GM12878 (cell line): Measurements from ENCODE around the gene GLA. TPM values are rescaled to one million over a fixed set of nuclear protein-coding genes. Genes with fewer than 3 reads are reported as not detected.
A peak's percentile ranks its signal among the peaks of the same experiment; 100 is the strongest.

Experiments used
- ATF7 ChIP-seq: fragments of 450-650 bp; IDR thresholded peaks from 2 replicates; pipeline ENCODE4 v1.6.1; 2016; ENCODE audit warnings: low read depth, mild to moderate bottlenecking
- CTCF ChIP-seq, 3 experiments: IDR thresholded peaks in 2 of 3; conservative IDR thresholded peaks in 1 of 3; 2 replicates each; pipeline ENCODE4 v1.5.1; 2011; ENCODE audit warnings: low read depth in 3 of 3, low read length in 3 of 3, mild to moderate bottlenecking in 3 of 3, control low read depth in 2 of 3, moderate library complexity in 2 of 3, inconsistent platforms in 1 of 3, mixed read lengths in 1 of 3; ENCODE audit not compliant: control insufficient read depth in 2 of 3, insufficient read depth in 1 of 3; ENCODE audit errors: extremely low read depth in 1 of 3
- JUNB ChIP-seq: IDR thresholded peaks from 2 replicates; pipeline ENCODE4 v1.6.1; 2016; ENCODE audit warnings: antibody characterized with exemption, mild to moderate bottlenecking
- KLF5 ChIP-seq: fragments of 450-650 bp; IDR thresholded peaks from 2 replicates; pipeline ENCODE4 v1.6.1; 2014; ENCODE audit warnings: mild to moderate bottlenecking; ENCODE audit not compliant: partially characterized antibody
- MYB ChIP-seq: fragments of 150-350 bp; IDR thresholded peaks from 2 replicates; pipeline ENCODE4 v1.6.1; 2014; ENCODE audit warnings: mild to moderate bottlenecking, low read depth, low read length, borderline replicate concordance
- PML ChIP-seq: IDR thresholded peaks from 2 replicates; pipeline ENCODE4 v1.6.1; 2012; ENCODE audit warnings: low read length, inconsistent platforms
- POLR2AphosphoS2 ChIP-seq: IDR thresholded peaks from 2 replicates; pipeline ENCODE4 v1.6.1; 2011; ENCODE audit warnings: low read depth, mild to moderate bottlenecking, low read length, improper control_type of control experiment, moderate library complexity
- PRDM15 ChIP-seq: fragments of 450-650 bp; formaldehyde crosslinking; IDR thresholded peaks from 2 replicates; pipeline ENCODE4 v1.4.0; 2020; ENCODE audit warnings: mild to moderate bottlenecking, moderate library complexity
- RAD21 ChIP-seq: IDR thresholded peaks from 2 replicates; pipeline ENCODE4 v1.6.1; 2011; ENCODE audit warnings: mild to moderate bottlenecking, low read depth, low read length, moderate library complexity; ENCODE audit not compliant: insufficient read depth
- SMC3 ChIP-seq: IDR thresholded peaks from 2 replicates; pipeline ENCODE4 v1.6.1; 2011; ENCODE audit warnings: low read length, improper control_type of control experiment, borderline replicate concordance
- ZBTB33 ChIP-seq: fragments of 450-650 bp; IDR thresholded peaks from 2 replicates; pipeline ENCODE4 v1.6.1; 2017; ENCODE audit warnings: mild to moderate bottlenecking
- ZBTB40 ChIP-seq: fragments of 450-650 bp; IDR thresholded peaks from 2 replicates; pipeline ENCODE4 v1.6.1; 2016; ENCODE audit warnings: mild to moderate bottlenecking, moderate library complexity, borderline replicate concordance
- ZNF207 ChIP-seq: fragments of 450-650 bp; IDR thresholded peaks from 2 replicates; pipeline ENCODE4 v1.6.1; 2014; ENCODE audit warnings: antibody characterized with exemption, mild to moderate bottlenecking, borderline replicate concordance
- ZNF384 ChIP-seq: IDR thresholded peaks from 2 replicates; pipeline ENCODE4 v1.6.1; 2012; ENCODE audit warnings: low read depth, mild to moderate bottlenecking, low read length, improper control_type of control experiment, borderline replicate concordance
- ZNF622 ChIP-seq: fragments of 450-650 bp; IDR thresholded peaks from 2 replicates; pipeline ENCODE4 v1.6.1; 2017; ENCODE audit warnings: mild to moderate bottlenecking, inconsistent platforms
- polyA plus RNA-seq, 11 experiments: library from polyadenylated mRNA; depleted of rRNA in 4 of 11; unstranded in 6 of 11; stranded (reverse) in 5 of 11; fragments of >200 nt; fragmentation: Nextera tagmentation in 4 of 11; fragmentation: Illumina TruSeq in 1 of 11; extraction: Ambion mirVana in 4 of 11; extraction: Trizol in 1 of 11; gene quantifications; 1 replicate in 1 of 11; 2 replicates in 10 of 11; pipeline versions ENCODE4 v1.2.1 to v1.2.3, GENCODE V29; 2011 to 2016; ENCODE audit warnings: inconsistent platforms in 2 of 11, missing spikeins in 2 of 11, low read depth in 1 of 11
- total RNA-seq, 4 experiments: library from RNA; depleted of rRNA in 3 of 4; stranded (reverse); fragments of >200 nt in 3 of 4; fragmentation: Illumina TruSeq in 1 of 4; extraction: Trizol in 1 of 4; gene quantifications; 2 replicates each; pipeline versions ENCODE4 v1.2.1 to v1.2.3, GENCODE V29; 2013 to 2021

The GLA gene
- total and polyA plus RNA-seq, 10 of the 15 experiments (the other 5 are each of a cell fraction or from before 2014, with no cell fraction given), result 23.8 to 66.4 (median 29.1) TPM

GRCh38 chrX:101415180-101416145, 7.7 kb upstream of the GLA start (continued):
- TF ChIP-seq ZBTB40 (no peak), PRDM15 (CRISPR knock-in tag) (no peak), ZBTB33 (no peak), CTCF (IDR thresholded peaks at IDR 0.05 in 2 of 3, conservative IDR thresholded peaks at IDR 0.05 in 1 of 3; ENCODE audit: control insufficient read depth in 2 of 3, extremely low read depth in 1 of 3, insufficient read depth in 1 of 3, low read depth in 3 of 3, low read length in 3 of 3) (peak; percentile 69 to 82 (median 73)), MYB (no peak), POLR2AphosphoS2 (no peak), ZNF207 (0 out of 2 replicates have a peak, but pooled peaks have one; percentile 36), ATF7 (no peak), ZNF622 (no peak), RAD21 (peak; percentile 84), JUNB (peak; percentile 43; the same call in 1 of the 2 replicates), KLF5 (no peak), ZNF384 (no peak), SMC3 (peak; percentile 53), PML (peak; percentile 59; the same call in 1 of the 2 replicates)
